GM19025 (cell line): Measurements from ENCODE around the gene COPRS.
A peak's percentile ranks its signal among the peaks of the same experiment; 100 is the strongest.

ENCODE experiments used
- ATAC-seq: cut with Tn5 transposase; IDR thresholded peaks from one replicate; pipeline ENCODE4 v1.9.1; 2021; ENCODE audit warnings: mild to moderate bottlenecking, low read depth, moderate library complexity; ENCODE audit not compliant: unreplicated experiment

COPRS gene, protein sequence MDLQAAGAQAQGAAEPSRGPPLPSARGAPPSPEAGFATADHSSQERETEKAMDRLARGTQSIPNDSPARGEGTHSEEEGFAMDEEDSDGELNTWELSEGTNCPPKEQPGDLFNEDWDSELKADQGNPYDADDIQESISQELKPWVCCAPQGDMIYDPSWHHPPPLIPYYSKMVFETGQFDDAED

GRCh38 chr17:31858642-31859486, at the start of gene COPRS:
COPRS (minus strand) TSS chr17:31859244; CDS start chr17:31859199, 45 bp downstream.
- ATAC-seq: peak; percentile 73

DNA sequence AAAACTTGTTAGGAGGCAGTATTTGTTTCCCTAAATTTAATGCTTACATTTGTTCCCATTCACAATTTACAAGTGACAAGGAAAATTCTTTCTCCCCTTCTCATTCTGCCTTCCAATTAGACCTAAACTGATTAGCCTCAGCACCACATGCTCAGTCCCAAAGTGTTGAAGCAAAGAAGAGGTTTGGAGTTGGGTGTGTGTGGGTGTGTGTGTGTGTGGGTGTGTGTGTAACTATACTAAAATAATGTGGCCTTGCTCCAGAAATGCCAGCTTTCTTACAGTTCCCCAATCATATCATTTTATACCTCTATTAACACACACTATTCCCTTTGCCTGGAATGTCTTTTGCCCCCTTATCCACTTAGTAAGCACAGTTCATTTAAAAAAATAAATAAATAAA, 49.3 kb upstream of the COPRS start:
- no peak for ATAC-seq

GRCh38 chr17:31907342-31907962, 48.4 kb upstream of the COPRS start:
- no peak for ATAC-seq

DNA sequence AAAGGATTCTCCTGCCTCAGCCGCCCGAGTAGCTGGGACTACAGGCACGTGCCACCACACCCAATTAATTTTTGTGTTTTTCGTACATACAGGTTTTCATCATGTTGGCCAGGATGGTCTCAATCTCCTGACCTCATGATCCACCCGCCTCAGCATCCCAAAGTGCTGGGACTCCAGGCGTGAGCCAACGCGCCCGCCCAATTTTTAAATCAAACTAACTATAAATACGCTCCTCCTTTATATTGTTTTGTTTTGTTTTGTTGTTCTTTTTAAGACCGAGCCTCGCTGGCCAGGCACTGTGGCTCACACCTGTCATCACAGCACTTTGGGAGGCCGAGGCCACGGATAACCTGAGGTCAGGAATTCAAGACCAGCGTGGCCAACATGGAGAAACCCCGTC, 44.4 kb upstream of the COPRS start:
- ATAC-seq: no peak

DNA sequence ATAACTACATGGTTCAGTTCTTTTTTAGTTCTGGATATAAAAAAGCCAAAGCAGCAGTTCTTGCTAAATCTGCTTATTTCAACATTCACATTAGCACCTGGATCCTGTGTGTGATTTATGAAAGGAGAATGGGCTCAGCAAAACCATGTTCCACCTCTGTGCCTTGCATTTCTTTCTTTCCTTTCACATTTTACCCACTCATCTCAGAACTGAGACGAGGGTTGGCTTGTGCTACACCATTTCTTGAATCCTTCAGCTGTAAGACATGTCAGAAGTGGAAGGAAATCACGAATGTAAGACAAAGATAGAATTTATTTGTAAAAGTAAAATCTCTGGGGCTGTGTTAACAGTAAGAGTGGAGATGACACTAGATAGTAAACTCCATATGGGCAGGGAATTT, 43.6 kb upstream of the COPRS start:
- no peak for ATAC-seq

GRCh38 chr17:31900877-31901276, 41.8 kb upstream of the COPRS start:
- ATAC-seq: no peak

DNA sequence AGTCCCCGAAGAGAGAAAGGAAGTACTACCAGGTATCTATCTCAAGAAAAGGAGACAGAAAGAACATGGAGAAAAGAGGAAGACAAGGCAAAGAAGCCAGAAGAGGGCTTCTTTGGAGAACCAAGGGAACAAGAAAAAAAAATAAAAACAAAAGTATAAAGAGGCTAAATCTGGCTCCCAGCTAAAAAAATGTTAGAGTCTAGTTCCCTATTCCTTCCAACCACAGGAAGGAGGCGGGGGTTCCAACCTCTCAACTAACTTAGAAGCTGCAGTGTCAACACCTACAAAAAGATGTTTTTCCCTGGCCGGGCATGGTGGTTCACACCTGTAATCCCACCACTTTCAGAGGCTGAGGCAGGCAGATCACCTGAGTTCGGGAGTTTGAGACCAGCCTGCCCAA, 29.1 kb upstream of the COPRS start:
- no peak for ATAC-seq

- ATAC-seq: no peak
These were observed 23.5 kb upstream of the COPRS start for GRCh38 chr17:31882571-31882970.

- ATAC-seq: no peak
These were observed 21.3 kb upstream of the COPRS start for GRCh38 chr17:31880311-31880710.

DNA sequence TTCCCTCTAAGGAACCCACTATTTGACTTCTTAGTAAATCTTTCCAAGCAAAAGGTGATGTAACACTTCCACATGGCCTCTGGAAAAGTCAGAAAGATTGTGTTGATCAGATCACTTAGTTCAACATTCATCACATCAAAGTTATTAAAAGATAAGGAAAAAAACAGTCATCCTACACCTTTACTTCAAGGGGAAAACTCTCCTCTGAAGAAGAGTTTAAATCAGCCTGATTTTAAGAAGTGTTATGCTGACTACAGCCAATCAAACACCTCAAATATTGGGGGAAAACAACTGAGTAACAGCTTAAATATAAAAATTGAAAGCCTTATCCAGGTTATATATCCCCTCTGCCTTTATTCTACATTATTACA, 19.6 kb upstream of the COPRS start:
- no peak for ATAC-seq

DNA sequence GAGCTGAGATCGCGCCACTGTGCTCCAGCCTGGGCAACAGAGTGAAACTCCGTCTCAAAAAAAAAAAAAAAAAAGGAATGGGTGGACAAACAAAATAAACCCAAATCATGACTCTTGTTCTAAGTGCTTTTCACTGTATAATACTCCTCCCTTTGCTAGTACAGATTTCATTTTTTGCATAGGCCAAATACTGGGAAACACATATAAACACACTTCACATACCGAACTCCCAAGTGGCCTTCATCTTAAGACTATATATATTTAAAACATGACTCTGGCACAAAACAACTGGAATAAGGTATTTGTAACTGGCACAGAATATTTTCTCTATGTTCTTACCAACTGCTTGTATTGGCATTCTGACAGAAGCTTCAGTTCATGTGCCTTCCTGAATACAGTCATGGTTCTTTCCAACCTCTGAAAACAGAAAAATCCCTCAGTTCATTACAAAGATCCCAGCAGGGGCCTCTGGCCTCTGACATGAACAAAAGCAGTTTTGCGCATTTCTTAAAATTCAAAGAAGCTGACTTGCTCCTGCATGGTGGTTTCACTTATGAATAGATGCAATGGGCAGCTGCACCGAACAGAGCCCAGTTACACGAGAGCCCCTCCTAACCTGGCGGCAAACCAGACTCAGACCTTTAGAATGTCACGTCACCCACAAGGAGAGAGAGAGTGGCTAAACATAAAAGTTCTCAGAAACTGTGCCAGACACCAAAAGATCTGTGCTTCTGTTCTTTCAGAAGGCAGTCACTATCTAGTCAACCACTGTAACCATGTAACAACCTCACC, 19.1 kb upstream of the COPRS start:
- no peak for ATAC-seq

DNA sequence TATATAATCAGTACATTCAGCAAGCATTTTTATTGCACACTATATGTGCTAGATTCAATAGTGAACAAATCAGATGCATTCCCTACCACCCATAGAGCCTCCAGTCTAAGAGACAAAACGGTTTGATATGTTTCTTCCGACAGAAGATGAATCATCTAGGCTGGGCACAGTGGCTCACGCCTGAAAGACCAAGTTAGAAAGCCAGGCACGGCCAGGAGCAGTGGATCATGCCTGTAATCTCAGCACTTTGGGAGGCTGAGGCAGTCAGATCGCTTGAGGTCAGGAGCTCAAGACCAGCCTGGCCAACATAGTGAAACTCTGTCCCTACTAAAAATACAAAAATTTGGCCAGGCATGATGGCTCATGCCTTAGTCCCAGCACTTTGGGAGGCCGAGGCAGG, 18.3 kb upstream of the COPRS start:
- no peak for ATAC-seq

GRCh38 chr17:31875081-31875480, 16.0 kb upstream of the COPRS start:
- ATAC-seq: no peak

DNA sequence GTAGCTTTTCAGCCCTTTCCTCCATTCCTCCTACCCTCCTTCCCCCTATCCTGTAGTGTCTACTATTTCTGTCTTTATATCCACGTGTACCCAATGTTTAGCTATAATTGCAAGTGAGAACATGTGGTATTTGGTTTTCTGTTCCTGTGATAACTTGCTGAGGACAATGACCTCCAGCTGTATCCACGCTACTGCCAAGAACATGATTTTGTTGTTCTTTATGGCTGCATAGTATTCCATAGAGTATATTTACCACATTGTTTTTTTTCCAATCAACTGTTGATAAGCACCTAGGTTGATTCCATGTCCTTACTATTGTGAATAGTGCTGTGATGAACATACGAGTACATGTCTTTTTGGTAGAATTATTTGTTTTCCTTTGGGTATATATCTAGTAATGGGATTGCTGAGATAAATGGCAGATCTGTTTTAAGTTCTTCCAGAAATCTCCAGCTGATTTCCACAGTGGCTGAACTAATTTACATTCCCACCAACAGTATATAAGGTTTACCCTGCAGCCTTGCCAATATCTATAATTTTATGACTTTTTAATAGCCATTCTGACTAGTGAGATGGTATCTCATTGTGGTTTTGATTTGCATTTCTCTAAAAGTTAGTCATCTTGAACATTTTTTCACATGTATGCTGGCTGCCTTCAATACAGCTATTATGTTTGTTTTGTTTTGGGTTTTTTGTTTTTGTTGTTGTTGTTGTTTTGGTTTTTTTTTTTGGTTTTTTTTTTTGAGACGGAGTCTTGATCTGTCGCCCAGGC, 10.9 kb upstream of the COPRS start:
- no peak for ATAC-seq

DNA sequence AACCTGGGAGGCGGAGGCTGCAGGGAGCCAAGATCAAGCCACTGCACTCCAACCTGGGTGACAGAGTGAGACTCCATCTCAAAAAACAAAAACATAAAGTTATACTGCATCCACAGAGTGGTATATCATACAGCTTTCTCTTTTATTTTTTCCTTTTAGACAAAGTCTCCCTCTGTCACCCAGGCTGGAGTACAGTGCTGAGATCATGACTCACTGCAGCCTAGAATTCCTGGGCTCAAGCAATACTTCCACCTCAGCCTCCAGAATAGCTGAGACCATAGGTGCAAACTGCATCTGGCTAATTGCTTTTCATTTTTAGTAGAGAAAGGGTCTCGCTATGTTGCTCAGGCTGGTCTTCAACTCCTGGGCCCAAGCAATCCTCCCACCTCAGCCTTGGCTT, 10.0 kb upstream of the COPRS start:
- ATAC-seq: no peak

GRCh38 chr17:31859487-31860008, 504 bp upstream of the COPRS start:
- no peak for ATAC-seq

DNA sequence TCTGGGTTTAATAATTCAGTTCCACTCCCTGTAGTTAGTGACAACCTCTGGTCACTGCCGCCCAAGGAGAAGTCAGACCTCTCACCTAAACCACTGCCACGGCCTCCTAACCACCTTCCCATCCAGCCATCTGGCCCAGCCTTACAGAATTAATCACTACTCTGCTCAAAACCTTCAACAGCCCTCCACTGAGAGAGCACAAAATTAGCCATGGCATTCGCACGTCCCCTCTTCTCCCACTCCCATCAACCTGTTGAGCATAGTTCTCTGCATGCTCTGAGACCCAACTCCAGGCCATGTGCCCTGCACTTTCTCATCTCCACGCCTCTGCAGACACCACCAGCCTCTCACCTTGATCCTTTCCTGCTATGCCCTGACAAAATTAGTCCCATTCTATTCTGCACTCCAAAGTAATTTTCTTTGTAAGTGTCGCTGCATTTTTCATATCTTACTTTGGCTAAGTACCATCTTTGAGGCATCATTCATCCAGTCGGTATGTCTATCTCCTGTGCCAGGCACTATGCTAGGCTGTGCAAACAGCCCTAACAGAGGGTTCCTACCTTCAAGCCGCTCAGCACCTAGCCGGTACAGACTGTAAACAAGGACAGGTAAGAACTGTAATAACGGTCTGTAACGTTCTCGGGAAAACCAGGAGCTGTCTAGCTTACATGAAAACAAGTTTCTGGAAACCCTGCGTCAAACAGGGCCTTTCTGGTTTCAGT, 963 bp downstream of the COPRS start:
- ATAC-seq: no peak

- no peak for ATAC-seq
These were observed 2.3 kb downstream of the COPRS start for GRCh38 chr17:31856750-31857149.

- no peak for ATAC-seq
These were observed 4.4 kb downstream of the COPRS start for GRCh38 chr17:31854672-31855071.
